Astrocyte of the cerebellum (primary cell): Measurements from ENCODE around the gene SLC12A8.

Experiments
- DNase-seq: peaks from one replicate; pipeline ENCODE4 v3.0.0-alpha.2; 2011; ENCODE audit warnings: low read depth
- H3K4me3 ChIP-seq: 2 replicates; pipeline ENCODE4 v1.5.1; 2011; ENCODE audit warnings: mild to moderate bottlenecking, low read depth, low read length, moderate library complexity
- in situ Hi-C: cut with HindIII; loops from 2 replicates; pipeline ENCODE4 v1.10.0; 2017; ENCODE audit warnings: low sequenced_read_pairs
- TF ChIP-seq, protein P1 (sequence below): IDR thresholded peaks from 2 replicates; pipeline ENCODE4 v1.5.1; 2012; ENCODE audit warnings: low read length, low read depth, moderate library complexity, mild to moderate bottlenecking; ENCODE audit errors: missing control alignments

The SLC12A8 gene

DNA sequence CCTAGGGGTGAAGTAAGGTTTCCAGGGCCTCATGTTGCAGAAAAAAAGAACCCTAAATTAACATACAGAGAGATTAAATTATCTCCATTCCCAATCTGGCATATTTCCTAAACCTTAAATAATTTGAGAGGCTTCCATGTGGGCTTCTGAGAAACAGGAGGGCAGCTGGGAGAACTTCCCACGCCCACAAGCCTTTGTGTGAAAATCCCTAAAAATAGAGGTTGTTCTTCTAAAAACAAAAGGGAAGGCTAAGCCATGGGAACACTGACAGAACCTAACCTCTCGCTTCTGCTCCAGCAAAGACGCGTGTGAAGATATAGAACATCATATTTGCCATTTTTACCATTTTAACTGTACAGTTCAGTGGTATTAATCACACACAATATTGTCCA lies 812 bp upstream of the SLC12A8 start:
- H3K4me3 ChIP-seq: no peak overlapping the region
- TF ChIP-seq, protein P1, sequence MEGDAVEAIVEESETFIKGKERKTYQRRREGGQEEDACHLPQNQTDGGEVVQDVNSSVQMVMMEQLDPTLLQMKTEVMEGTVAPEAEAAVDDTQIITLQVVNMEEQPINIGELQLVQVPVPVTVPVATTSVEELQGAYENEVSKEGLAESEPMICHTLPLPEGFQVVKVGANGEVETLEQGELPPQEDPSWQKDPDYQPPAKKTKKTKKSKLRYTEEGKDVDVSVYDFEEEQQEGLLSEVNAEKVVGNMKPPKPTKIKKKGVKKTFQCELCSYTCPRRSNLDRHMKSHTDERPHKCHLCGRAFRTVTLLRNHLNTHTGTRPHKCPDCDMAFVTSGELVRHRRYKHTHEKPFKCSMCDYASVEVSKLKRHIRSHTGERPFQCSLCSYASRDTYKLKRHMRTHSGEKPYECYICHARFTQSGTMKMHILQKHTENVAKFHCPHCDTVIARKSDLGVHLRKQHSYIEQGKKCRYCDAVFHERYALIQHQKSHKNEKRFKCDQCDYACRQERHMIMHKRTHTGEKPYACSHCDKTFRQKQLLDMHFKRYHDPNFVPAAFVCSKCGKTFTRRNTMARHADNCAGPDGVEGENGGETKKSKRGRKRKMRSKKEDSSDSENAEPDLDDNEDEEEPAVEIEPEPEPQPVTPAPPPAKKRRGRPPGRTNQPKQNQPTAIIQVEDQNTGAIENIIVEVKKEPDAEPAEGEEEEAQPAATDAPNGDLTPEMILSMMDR: no peak
- in situ Hi-C loops: no loop called here
- no peak for DNase-seq

DNA sequence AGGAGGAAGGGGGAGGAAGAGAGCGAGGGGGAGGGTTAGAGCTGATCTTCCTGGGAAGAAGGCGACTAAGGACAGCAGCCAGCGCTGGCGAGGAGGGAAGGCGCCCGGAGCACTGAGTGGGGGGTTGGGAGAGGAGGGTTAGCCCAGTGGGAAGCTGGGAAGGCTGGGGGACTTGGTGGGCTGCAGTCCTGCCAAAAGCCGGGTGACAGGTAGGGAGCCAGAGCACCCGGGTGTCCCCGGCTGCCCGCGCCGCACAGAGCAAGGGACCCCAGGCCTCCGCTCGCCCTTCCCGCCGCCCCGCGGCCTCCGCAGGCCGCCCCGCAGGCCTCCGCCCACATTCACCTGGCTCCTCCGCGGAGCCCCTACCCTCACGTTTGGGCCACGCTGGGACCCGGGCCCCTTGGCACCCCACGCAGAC lies 448 bp downstream of the SLC12A8 start:
- in situ Hi-C loops: no loop called here
- DNase-seq: no peak
- H3K4me3 ChIP-seq: peak overlapping the region; percentile 43
- TF ChIP-seq, protein P1: no peak

DNA sequence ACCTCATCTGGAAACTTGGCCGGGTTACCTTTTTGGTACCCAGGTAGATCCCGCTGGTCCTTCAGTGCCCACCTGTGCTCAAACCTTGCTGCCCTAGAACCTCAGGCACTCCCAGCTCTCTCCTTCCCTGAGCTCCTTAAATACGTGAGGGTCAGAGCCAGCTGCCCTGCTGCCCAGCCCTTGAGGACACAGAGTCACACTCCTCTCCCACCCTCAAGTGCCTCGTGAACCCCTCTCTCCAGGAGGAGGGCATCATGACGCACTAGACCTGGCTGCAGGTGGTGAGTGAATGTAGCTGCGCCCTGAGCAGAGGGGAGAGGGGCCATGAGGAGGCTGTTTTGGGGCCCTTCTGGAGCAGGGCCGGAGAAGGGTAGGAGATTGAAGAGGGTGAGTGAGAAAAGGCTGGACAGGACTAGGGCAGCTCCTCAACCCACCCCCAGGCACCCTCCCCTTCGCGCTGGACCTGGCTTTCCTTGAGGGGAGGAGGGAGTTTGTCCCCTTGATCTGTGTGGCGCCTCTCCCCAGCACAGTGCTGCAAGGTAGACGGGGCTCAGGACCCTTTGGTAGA lies 941 bp downstream of the SLC12A8 start:
- in situ Hi-C loops: no loop called here
- no peak for DNase-seq
- peak overlapping the region; percentile 43 for H3K4me3 ChIP-seq
- TF ChIP-seq, protein P1: no peak

DNA sequence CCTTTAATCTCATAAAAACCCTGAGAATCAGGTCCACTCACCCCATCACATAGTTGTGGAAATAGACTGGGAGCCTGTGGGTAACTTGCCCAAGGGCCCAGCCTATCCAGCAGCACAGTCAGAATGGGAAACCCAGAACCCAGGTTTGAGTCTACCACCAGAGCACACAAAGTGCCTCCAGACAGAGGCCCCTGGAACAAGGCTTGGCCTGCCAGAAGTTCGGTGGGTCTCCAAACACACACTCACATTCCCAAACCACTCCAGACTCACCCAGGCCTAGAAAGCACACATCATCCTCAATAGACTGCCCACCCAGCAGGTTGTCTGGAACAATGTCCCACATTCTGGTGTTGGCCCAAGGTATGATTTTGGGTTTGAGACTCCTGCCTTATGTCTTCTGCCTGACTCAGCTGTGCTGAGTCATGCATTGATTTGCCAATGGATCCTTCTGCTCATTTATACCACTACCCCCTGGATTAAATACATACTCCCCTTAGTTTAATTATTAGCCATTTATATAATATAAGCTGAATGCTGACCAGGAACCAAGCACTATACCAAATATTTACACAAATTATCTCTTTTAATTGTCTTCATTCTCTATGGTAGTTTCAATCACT lies 4.5 kb downstream of the SLC12A8 start:
- no peak overlapping the region for H3K4me3 ChIP-seq
- in situ Hi-C loops: no loop called here
- no peak for DNase-seq
- TF ChIP-seq, protein P1: no peak

DNA sequence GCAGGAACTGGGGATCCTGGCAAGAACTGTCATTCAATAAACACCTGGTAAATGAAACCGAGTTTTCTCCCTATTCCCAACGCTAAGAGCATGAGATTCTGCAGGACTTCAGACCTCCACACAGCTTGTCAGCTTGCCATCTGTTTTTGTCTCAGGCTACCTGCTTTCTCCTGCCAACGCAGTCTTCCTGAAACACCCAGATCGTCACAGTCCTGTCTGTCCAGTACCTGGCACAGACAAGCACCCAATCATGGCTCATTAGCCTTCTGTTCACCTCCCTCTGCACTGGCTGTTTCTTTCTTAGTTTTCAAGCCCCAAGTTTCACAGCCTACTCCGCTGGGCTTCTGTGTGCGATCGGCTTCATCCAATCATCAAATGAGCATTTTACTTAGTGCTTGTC lies 5.0 kb downstream of the SLC12A8 start:
- in situ Hi-C loops: no loop called here
- no peak overlapping the region for H3K4me3 ChIP-seq
- DNase-seq: no peak
- TF ChIP-seq, protein P1: no peak

DNA sequence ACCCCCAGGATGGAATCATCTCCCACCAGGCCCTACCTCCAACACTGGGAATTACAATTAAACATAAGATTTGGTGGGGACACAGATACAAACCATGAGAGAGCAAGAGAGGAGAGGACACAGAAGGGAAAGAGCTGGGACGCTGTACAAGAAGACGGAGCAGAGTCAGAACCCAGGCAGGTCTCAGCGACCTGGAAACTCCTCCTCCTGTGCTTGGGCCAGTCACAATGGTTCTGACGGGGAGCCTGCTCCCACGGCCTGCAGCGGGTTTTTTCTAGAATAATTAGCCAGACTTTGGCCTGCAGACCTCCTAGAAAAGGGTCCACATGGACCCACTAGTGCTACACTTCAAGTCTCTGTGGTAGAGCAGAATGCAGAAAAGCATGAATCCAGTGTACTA lies 5.6 kb downstream of the SLC12A8 start:
- TF ChIP-seq, protein P1: no peak
- no peak for DNase-seq
- in situ Hi-C loops: no loop called here

DNA sequence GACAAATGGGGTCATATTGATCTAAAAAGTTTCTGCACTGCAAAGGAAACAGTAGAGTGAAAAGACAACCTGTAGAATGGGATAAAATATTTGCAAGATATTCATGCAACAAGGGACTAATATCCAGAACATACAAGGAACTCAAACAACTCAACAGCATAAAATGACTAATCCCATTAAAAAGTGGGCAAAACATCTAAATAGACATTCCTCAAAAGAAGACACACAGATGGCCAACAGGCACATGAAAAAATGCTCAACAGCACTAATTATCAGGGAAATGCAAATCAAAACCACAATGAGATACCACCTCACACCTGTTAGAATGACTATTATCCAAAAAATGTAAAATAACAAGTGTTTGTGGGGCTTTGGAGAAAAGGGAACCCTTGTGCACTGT lies 8.8 kb downstream of the SLC12A8 start:
- TF ChIP-seq, protein P1: no peak
- H3K4me3 ChIP-seq: no peak overlapping the region
- in situ Hi-C loops: no loop called here
- DNase-seq: no peak

More for the DNA sequence above, 5.6 kb downstream of the SLC12A8 start:
- H3K4me3 ChIP-seq: no peak overlapping the region
